Measurements from ENCODE around the gene IGSF8. TPM values are rescaled to one million over a fixed set of nuclear protein-coding genes. Genes with fewer than 3 reads are reported as not detected.

IGSF8 gene
- total and polyA plus RNA-seq, 2 experiments from 2014 or later, result 29.1 to 32.2 TPM

DNA sequence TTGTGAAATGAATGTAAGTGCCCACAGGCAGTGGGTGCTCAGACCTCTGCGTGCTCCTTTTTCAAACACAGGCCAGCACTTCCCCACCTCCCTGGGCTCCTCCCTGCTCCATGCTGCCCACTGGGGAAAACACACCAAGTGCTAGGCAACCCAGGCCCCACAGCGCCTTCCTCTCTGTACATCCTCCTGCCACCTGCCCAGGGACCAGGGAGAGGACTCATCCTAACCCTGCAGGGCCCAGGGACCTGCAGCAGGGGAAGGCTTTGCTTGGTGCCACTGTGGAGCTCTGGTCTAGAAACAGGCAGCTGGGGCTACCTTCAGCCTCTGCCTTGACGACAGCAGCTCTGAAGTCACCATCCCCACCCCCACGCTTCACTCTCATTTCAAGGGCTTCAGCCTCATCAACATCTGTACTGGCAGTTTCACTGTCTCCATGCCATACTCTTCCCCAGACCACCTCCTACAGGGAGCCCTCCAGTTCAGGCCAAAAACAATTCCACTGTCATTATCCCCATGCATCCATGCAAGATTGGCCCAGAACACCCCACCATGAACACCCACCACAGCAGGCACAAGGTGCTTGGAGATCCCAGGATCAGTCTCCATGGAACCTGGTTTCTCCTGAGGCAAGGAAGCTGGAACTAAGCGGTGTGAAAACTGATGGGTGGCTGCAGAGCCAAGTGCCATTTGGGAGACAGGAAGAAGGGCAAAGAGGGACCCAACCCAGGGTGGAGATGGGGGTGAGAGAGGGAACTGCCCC, 1.1 kb downstream of the IGSF8 start:
- H3K4me3 ChIP-seq, result peak overlapping the region; percentile 88
- no peaks in the 10 kb centered on the region for H3K9me3 ChIP-seq (ENCODE audit: low read depth)
- TF ChIP-seq, protein P1, sequence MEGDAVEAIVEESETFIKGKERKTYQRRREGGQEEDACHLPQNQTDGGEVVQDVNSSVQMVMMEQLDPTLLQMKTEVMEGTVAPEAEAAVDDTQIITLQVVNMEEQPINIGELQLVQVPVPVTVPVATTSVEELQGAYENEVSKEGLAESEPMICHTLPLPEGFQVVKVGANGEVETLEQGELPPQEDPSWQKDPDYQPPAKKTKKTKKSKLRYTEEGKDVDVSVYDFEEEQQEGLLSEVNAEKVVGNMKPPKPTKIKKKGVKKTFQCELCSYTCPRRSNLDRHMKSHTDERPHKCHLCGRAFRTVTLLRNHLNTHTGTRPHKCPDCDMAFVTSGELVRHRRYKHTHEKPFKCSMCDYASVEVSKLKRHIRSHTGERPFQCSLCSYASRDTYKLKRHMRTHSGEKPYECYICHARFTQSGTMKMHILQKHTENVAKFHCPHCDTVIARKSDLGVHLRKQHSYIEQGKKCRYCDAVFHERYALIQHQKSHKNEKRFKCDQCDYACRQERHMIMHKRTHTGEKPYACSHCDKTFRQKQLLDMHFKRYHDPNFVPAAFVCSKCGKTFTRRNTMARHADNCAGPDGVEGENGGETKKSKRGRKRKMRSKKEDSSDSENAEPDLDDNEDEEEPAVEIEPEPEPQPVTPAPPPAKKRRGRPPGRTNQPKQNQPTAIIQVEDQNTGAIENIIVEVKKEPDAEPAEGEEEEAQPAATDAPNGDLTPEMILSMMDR (IDR thresholded peaks at IDR 0.05; ENCODE audit: low read depth, low read length), result no peak
- peaks cover 14% of the 10 kb centered on the region for H3K4me1 ChIP-seq (ENCODE audit: low read depth)
- H3K36me3 ChIP-seq, result no peaks in the 10 kb centered on the region
- H3K27ac ChIP-seq, result no peak overlapping the region
- H3K27me3 ChIP-seq, result no peaks in the 10 kb centered on the region
- DNase-seq (ENCODE audit: low read depth in 1 of 2, low spot score in 1 of 2), result no peak

DNA sequence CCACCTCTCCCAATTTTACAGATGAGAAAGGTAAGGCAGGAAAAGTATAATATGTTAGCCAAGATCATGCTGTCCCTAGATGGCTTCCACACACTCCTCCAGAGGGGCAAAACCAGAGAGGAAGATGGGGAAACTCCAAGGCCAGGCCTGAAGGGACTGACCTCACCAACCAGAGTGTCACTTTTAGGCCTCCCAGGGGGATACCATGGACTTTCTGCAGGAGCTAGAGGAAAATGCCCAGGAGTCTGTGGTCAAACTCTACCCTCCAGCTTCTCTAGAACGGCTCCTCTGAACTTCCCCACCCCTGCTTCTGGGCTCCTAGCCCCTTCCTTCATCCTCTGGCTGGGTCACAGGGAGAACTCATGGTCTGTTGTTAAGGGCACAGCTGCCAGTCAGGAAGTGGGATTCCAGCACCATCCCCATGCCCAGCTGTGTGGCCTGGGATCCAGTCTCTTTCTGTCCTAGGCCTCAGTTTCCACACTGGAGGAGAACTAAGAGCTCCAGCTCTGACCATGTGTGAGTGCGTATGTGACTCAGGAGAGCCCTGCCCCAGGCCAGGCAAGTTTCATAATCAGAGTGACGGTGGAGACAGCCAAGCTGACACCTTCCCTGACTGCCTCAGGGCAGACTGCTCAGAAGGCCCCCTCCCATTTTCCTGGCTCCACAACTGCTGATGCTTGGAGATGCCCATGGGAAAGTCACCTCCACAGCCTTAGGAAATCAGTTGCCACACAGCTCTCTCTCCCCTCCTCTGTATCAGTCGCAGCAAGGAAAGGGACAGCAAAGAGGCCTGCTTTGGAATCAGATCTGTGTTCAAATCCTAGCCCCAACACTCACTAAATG, 1.9 kb downstream of the IGSF8 start:
- TF ChIP-seq, protein P1 (IDR thresholded peaks at IDR 0.05; ENCODE audit: low read depth, low read length), result no peak

DNA sequence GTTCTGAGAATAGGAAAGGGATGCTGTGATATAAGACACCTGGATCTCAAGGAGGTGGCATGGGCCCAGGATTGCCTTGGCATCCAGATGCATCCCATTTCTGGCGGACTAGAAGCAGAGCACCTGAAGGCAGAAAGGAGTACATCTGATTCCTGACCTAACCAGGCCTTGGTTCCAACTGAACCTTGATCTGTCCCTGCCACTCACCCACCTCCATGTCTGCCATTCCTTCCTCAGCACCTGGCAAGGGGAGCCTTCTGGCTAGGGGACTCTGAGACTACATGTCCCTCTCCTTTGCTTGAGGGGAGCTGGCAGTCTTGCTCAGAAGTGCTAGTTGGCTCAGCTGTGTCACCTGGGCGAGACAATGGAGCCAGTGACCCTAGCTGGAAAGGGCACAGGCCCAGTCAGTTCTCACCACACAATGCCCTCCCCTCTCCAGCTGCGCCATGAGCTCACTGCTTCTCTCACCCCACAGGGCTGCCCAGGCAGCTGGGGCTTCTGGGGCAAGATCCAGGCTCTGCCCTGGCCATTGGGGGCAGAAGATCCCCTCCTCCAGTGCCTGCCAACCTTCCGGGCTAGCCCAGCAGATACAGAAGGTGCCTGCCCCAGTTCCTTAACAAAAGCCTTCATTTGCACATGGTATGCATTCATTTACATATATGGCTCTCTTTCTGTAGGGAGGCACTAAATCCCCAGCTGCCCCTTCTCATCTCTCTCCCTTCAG, 2.9 kb downstream of the IGSF8 start:
- DNase-seq (ENCODE audit: low read depth in 1 of 2, low spot score in 1 of 2), result no peak
- H3K4me1 ChIP-seq (ENCODE audit: low read depth), result peaks cover 5% of the 10 kb centered on the region
- no peak overlapping the region for H3K4me3 ChIP-seq

More for the DNA sequence above, 1.9 kb downstream of the IGSF8 start:
- Histone ChIP-seq H3K9me3 (ENCODE audit: low read depth) (no peaks in the 10 kb centered on the region), H3K36me3 (no peaks in the 10 kb centered on the region), H3K27me3 (no peaks in the 10 kb centered on the region), H3K4me3 (no peak overlapping the region), H3K27ac (no peak overlapping the region), H3K4me1 (ENCODE audit: low read depth) (peaks cover 8% of the 10 kb centered on the region)
- peak in 1 of 2 donors; percentile 8 for DNase-seq (ENCODE audit: low read depth in 1 of 2, low spot score in 1 of 2)

DNA sequence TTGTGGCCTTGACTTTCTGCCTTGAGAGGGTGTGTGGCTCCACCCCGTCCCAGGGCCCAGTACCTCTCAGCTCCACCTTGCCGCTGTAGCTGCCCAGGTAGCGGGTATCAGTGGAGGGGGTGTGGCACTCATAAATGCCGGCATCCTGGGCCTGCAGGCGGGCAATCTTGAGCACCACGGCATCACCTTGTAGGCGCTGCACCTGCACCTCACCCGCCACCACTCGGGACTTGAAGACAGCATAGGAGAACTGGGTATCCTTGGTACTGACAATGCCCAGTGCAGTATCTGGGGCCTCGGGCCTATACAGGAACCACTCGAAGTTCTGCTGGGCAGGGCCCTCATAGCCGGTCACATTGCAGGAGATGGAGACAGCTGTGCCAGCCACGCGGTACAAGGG, 3.6 kb downstream of the IGSF8 start:
- Histone ChIP-seq H3K9me3 (ENCODE audit: low read depth) (no peaks in the 10 kb centered on the region), H3K4me1 (ENCODE audit: low read depth) (peaks cover 5% of the 10 kb centered on the region), H3K4me3 (no peak overlapping the region), H3K27me3 (no peaks in the 10 kb centered on the region), H3K27ac (no peak overlapping the region), H3K36me3 (no peaks in the 10 kb centered on the region)
- no peak for DNase-seq (ENCODE audit: low read depth in 1 of 2, low spot score in 1 of 2)
- TF ChIP-seq, protein P1 (IDR thresholded peaks at IDR 0.05; ENCODE audit: low read depth, low read length), result no peak

More for the DNA sequence above, 2.9 kb downstream of the IGSF8 start:
- H3K27me3 ChIP-seq, result no peaks in the 10 kb centered on the region
- H3K27ac ChIP-seq, result no peak overlapping the region
- TF ChIP-seq, protein P1 (IDR thresholded peaks at IDR 0.05; ENCODE audit: low read depth, low read length), result no peak
- H3K36me3 ChIP-seq, result no peaks in the 10 kb centered on the region
- no peaks in the 10 kb centered on the region for H3K9me3 ChIP-seq (ENCODE audit: low read depth)

DNA sequence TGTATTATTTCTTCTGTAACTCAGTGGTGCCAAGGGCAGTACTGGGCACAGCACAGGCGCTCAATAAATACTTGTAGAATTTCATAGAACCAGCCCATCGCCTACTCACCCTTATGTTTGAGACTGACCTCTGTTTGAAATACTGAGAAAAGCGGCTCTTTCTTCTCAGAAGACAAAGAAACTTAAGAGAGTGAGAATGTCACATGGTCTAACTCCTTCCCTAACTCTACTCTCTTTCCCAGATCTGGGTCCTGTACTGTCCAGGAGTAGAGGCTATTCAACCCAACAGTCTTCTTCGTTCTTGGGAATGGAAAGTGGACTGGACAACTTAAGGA, 4.2 kb downstream of the IGSF8 start:
- H3K27me3 ChIP-seq, result no peaks in the 10 kb centered on the region
- H3K4me1 ChIP-seq (ENCODE audit: low read depth), result peaks cover 3% of the 10 kb centered on the region
- H3K9me3 ChIP-seq (ENCODE audit: low read depth), result no peaks in the 10 kb centered on the region
- DNase-seq (ENCODE audit: low read depth in 1 of 2, low spot score in 1 of 2), result no peak
- no peak overlapping the region for H3K27ac ChIP-seq
- TF ChIP-seq, protein P1 (IDR thresholded peaks at IDR 0.05; ENCODE audit: low read depth, low read length), result no peak
- H3K4me3 ChIP-seq, result no peak overlapping the region
- H3K36me3 ChIP-seq, result no peaks in the 10 kb centered on the region
